ENCODE results near the gene IL16. TPM values are rescaled to one million over a fixed set of nuclear protein-coding genes. Genes with fewer than 3 reads are reported as not detected.

The IL16 gene
- total RNA-seq, 1 experiment from 2014 or later: 1.8 TPM

DNA sequence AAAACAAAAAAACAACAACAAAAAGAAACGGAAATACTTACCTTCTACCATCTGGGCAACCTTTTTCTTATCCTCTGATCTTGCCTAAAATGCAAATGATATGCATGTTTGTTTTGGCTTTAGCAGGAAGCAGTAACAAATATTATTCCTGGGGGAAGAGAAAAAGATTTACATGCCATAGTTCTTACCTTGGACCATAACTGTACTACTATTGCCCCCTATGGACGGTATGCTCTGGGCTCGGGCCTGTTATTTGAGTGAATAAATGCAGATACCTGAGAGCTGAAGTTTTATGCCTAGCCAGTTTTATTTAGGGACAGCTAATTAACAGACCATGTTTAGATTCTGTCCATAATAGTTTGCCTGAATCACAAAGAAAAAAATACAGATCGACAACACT lies 139.9 kb downstream of the IL16 start:
- DNase-seq (ENCODE audit: low spot score): peak; percentile 31
- no peak overlapping the region for H3K4me3 ChIP-seq (ENCODE audit: low read depth, low read length, poor library complexity, severe bottlenecking)
- no peak for TF ChIP-seq EZH2 (IDR thresholded peaks at IDR 0.05; ENCODE audit: borderline replicate concordance, low read depth, low read length, poor library complexity, severe bottlenecking)
- TF ChIP-seq, protein P1, sequence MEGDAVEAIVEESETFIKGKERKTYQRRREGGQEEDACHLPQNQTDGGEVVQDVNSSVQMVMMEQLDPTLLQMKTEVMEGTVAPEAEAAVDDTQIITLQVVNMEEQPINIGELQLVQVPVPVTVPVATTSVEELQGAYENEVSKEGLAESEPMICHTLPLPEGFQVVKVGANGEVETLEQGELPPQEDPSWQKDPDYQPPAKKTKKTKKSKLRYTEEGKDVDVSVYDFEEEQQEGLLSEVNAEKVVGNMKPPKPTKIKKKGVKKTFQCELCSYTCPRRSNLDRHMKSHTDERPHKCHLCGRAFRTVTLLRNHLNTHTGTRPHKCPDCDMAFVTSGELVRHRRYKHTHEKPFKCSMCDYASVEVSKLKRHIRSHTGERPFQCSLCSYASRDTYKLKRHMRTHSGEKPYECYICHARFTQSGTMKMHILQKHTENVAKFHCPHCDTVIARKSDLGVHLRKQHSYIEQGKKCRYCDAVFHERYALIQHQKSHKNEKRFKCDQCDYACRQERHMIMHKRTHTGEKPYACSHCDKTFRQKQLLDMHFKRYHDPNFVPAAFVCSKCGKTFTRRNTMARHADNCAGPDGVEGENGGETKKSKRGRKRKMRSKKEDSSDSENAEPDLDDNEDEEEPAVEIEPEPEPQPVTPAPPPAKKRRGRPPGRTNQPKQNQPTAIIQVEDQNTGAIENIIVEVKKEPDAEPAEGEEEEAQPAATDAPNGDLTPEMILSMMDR (conservative IDR thresholded peaks at IDR 0.05; ENCODE audit: low read depth, low read length): peak; percentile 45
- H3K4me1 ChIP-seq (ENCODE audit: insufficient read depth, low read length, poor library complexity, severe bottlenecking): no peaks in the 10 kb centered on the region
- no peaks in the 10 kb centered on the region for H3K9me3 ChIP-seq (ENCODE audit: low read depth, low read length, poor library complexity, severe bottlenecking)
- intact Hi-C loops (cut with micrococcal nuclease; ENCODE audit: unreplicated experiment): no loop called here
- H3K27ac ChIP-seq (ENCODE audit: low read depth, low read length, poor library complexity, severe bottlenecking): no peak overlapping the region
- H3K36me3 ChIP-seq (ENCODE audit: insufficient read depth, low read length, poor library complexity, severe bottlenecking): no peaks in the 10 kb centered on the region
- CTCF ChIA-PET: interaction anchor here (1.2 kb wide), 2 partner anchors 62 to 71 kb away, joined by 3 to 4 read pairs; no protein-coding TSS in a partner anchor
- POLR2A ChIA-PET (ENCODE audit: low non-redundant PET): no interaction called here
- H3K27me3 ChIP-seq (replicated peaks; ENCODE audit: insufficient read depth, low read depth, low read length, poor library complexity): no peaks in the 10 kb centered on the region
- BruUV-seq (replicated peaks): no TSS peak

DNA sequence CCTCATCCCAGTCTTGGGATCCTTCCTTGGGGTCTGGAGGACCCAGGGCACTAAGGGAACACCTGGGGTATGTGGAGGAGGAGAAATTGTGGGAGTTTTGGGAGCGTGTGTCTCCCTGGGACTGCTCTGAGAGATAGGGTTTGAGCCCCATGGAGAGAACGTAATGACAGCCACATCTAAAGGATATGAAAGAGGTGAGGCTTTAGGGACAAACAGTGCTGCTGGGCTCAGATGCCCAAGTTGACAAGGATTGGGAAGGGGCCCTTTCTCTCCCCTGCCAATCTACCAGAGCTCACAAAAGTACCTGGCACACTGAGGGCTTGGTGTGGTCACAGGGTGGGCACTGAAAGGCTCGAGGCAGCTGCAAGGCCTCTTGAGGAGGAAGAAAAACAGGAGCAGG lies 140.6 kb downstream of the IL16 start:
- no peaks in the 10 kb centered on the region for H3K4me1 ChIP-seq (ENCODE audit: insufficient read depth, low read length, poor library complexity, severe bottlenecking)
- no TSS peak for BruUV-seq (replicated peaks)
- H3K27me3 ChIP-seq (replicated peaks; ENCODE audit: insufficient read depth, low read depth, low read length, poor library complexity): no peaks in the 10 kb centered on the region
- intact Hi-C loops (cut with micrococcal nuclease; ENCODE audit: unreplicated experiment): no loop called here
- POLR2A ChIA-PET (ENCODE audit: low non-redundant PET): no interaction called here
- DNase-seq (ENCODE audit: low spot score): no peak
- H3K27ac ChIP-seq (ENCODE audit: low read depth, low read length, poor library complexity, severe bottlenecking): no peak overlapping the region
- no peak overlapping the region for H3K4me3 ChIP-seq (ENCODE audit: low read depth, low read length, poor library complexity, severe bottlenecking)
- TF ChIP-seq, protein P1 (conservative IDR thresholded peaks at IDR 0.05; ENCODE audit: low read depth, low read length): no peak
- no peak for TF ChIP-seq EZH2 (IDR thresholded peaks at IDR 0.05; ENCODE audit: borderline replicate concordance, low read depth, low read length, poor library complexity, severe bottlenecking)
- H3K36me3 ChIP-seq (ENCODE audit: insufficient read depth, low read length, poor library complexity, severe bottlenecking): no peaks in the 10 kb centered on the region
- CTCF ChIA-PET: interaction anchor here (1.2 kb wide), 2 partner anchors 62 to 71 kb away, joined by 3 to 4 read pairs; no protein-coding TSS in a partner anchor
- H3K9me3 ChIP-seq (ENCODE audit: low read depth, low read length, poor library complexity, severe bottlenecking): no peaks in the 10 kb centered on the region

DNA sequence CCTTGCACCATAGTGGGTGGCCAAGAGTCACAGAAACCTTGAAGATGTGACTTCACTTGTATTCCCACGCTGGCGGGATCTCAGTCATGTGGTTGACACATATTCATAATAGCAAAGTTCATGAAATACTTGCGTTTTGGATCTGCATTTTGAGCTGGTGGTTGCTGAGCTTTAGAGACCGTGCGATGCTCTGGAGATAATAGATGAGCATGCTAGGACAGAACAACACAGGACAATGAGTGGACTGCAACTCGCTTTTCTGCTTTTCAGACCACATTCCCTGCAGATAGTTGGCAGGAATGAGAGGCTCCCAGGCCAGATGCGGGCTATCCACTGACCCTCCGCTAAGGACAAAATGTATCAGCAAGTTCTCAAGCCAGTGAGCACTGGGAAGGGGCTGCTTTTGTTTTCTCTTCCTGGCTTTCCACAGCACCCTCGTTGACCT lies 141.1 kb downstream of the IL16 start:
- ChIA-PET POLR2A (ENCODE audit: low non-redundant PET) (no interaction called here), CTCF (no interaction called here)
- BruUV-seq (replicated peaks): no TSS peak
- H3K27ac ChIP-seq (ENCODE audit: low read depth, low read length, poor library complexity, severe bottlenecking): no peak overlapping the region
- no peaks in the 10 kb centered on the region for H3K36me3 ChIP-seq (ENCODE audit: insufficient read depth, low read length, poor library complexity, severe bottlenecking)
- no peaks in the 10 kb centered on the region for H3K4me1 ChIP-seq (ENCODE audit: insufficient read depth, low read length, poor library complexity, severe bottlenecking)
- H3K4me3 ChIP-seq (ENCODE audit: low read depth, low read length, poor library complexity, severe bottlenecking): no peak overlapping the region
- DNase-seq (ENCODE audit: low spot score): no peak
- H3K27me3 ChIP-seq (replicated peaks; ENCODE audit: insufficient read depth, low read depth, low read length, poor library complexity): no peaks in the 10 kb centered on the region
- intact Hi-C loops (cut with micrococcal nuclease; ENCODE audit: unreplicated experiment): no loop called here
- no peaks in the 10 kb centered on the region for H3K9me3 ChIP-seq (ENCODE audit: low read depth, low read length, poor library complexity, severe bottlenecking)
- TF ChIP-seq, protein P1 (conservative IDR thresholded peaks at IDR 0.05; ENCODE audit: low read depth, low read length): no peak
- no peak for TF ChIP-seq EZH2 (IDR thresholded peaks at IDR 0.05; ENCODE audit: borderline replicate concordance, low read depth, low read length, poor library complexity, severe bottlenecking)
